GM13977 (cell line): ENCODE results near the gene RYR3.

Experiments used
- DNase-seq: peaks from one replicate; pipeline ENCODE4 v3.0.0; 2012; ENCODE audit warnings: low spot score
- CTCF ChIP-seq: IDR thresholded peaks from 2 replicates; pipeline ENCODE4 v1.5.1; 2012; ENCODE audit warnings: mild to moderate bottlenecking, control low read depth; ENCODE audit not compliant: insufficient read depth; ENCODE audit errors: extremely low read depth, missing control alignments
- in situ Hi-C: fragments of 300-500 bp; cut with MboI; formaldehyde crosslinking; loops from one replicate; pipeline ENCODE4 v1.12.0; 2022; ENCODE audit warnings: low sequenced_read_pairs, low pct_unique_long_range_greater_than_20kb, mixed read lengths, inconsistent platforms; ENCODE audit not compliant: unreplicated experiment

RYR3 gene

GRCh38 chr15:33851079-33851478, 540.3 kb downstream of the RYR3 start:
- in situ Hi-C loops: no loop called here
- TF ChIP-seq CTCF: no peak
- no peak for DNase-seq

- in situ Hi-C loops: no loop called here
- no peak for TF ChIP-seq CTCF
- DNase-seq: no peak
Observed at GRCh38 chr15:33852094-33852493, 541.3 kb downstream of the RYR3 start.

GRCh38 chr15:33852570-33852969, 541.8 kb downstream of the RYR3 start:
- no peak for TF ChIP-seq CTCF
- no peak for DNase-seq
- in situ Hi-C loops: no loop called here

GRCh38 chr15:33857726-33858125, 547.0 kb downstream of the RYR3 start:
- in situ Hi-C loops: no loop called here
- no peak for TF ChIP-seq CTCF
- DNase-seq: no peak

- in situ Hi-C loops: no loop called here
- no peak for DNase-seq
- TF ChIP-seq CTCF: no peak
Observed at GRCh38 chr15:33858836-33859235, 548.1 kb downstream of the RYR3 start.

GRCh38 chr15:33859992-33860545, 549.3 kb downstream of the RYR3 start:
- in situ Hi-C loops: no loop called here
- no peak for TF ChIP-seq CTCF
- DNase-seq: no peak

GRCh38 chr15:33860754-33861153, 550.0 kb downstream of the RYR3 start:
- DNase-seq: no peak
- no peak for TF ChIP-seq CTCF
- in situ Hi-C loops: no loop called here
